Neural cell (in vitro differentiated cells): ENCODE results near the gene PRR16.

Experiments used
- CTCF ChIP-seq: fragments of 450-650 bp; IDR thresholded peaks from 2 replicates; pipeline ENCODE4 v1.5.1; 2014; ENCODE audit warnings: antibody characterized with exemption, mild to moderate bottlenecking, moderate library complexity; ENCODE audit not compliant: poor library complexity, severe bottlenecking
- EZH2 ChIP-seq: fragments of 200-600, 300-800 bp; shearing (Covaris generic), sonication (generic); IDR thresholded peaks from 2 replicates; pipeline ENCODE4 v1.6.1; 2014; ENCODE audit warnings: antibody characterized with exemption, low read length, borderline replicate concordance, mild to moderate bottlenecking; ENCODE audit not compliant: insufficient read depth, poor library complexity, severe bottlenecking
- MXI1 ChIP-seq: fragments of 450-650 bp; conservative IDR thresholded peaks from 2 replicates; pipeline ENCODE4 v1.6.1; 2014; ENCODE audit warnings: antibody characterized with exemption, mild to moderate bottlenecking; ENCODE audit not compliant: poor library complexity, severe bottlenecking
- RAD21 ChIP-seq: fragments of 450-650 bp; conservative IDR thresholded peaks from 2 replicates; pipeline ENCODE4 v1.6.1; 2014; ENCODE audit warnings: antibody characterized with exemption, mild to moderate bottlenecking, moderate library complexity
- SMC3 ChIP-seq: fragments of 450-650 bp; conservative IDR thresholded peaks from 2 replicates; pipeline ENCODE4 v1.6.1; 2014; ENCODE audit warnings: antibody characterized with exemption, mild to moderate bottlenecking, moderate library complexity; ENCODE audit not compliant: poor library complexity
- TAF1 ChIP-seq: IDR thresholded peaks from 2 replicates; pipeline ENCODE4 v1.6.1; 2012; ENCODE audit warnings: low read depth

DNA sequence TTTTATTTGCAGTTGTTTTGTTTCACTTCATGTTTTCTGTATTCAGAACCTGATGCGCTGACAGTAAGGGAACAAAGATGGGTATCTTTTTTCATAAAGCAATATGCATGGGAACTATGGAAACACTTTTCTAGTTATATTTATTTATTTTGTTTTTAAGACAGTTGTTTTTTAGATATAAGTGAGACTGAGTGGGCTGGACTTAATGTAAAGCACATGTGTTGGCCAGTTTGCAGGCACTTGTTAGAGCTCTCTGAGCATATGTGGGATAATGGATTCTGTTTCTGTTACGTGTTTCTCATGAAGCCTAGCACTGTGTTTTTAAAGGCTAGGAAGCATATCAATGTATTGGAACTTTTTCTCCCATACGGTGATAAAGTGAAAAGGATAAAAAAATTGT, 164.1 kb downstream of the PRR16 start:
- TF ChIP-seq TAF1 = no peak
- no peak for TF ChIP-seq MXI1
- TF ChIP-seq RAD21 = no peak
- TF ChIP-seq CTCF = no peak
- no peak for TF ChIP-seq SMC3
- no peak for TF ChIP-seq EZH2
